ENCODE data around the gene IL21R. TPM values are rescaled to one million over a fixed set of nuclear protein-coding genes. Genes with fewer than 3 reads are reported as not detected.

The IL21R gene
- total RNA-seq, 2 experiments from 2014 or later = 34.5 to 34.8 TPM

DNA sequence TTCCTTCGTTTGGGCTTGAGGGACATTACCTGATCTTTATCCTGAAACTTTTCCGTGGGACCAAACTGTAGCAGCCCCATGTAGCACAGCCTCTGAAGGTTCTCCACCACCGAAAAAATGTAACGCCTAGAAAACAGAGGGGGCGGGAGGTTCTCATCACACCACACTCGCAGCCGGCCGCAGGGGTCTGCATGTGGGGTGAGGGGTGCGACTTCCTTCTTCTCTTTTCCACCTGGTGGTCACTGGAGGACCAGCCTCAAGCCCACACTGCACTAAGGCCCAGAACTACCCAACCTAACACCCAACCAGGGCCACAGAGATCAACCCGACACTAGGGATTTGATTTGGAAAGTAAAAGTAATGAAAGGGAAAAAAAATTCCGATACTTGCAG is 90.6 kb downstream of the IL21R start:
- DNase-seq (no peak), ATAC-seq (ENCODE audit: poor library complexity) (no peak)
- Mint-ChIP-seq H3K27me3 (no peaks in the 10 kb centered on the region), H3K27ac (no peak overlapping the region), H3K9me3 (no peaks in the 10 kb centered on the region), H3K4me3 (no peak overlapping the region), H3K36me3 (ENCODE audit: low read depth) (peaks cover 96% of the 10 kb centered on the region), H3K4me1 (ENCODE audit: low read depth) (no peaks in the 10 kb centered on the region)
- Histone ChIP-seq H3K36me3 (ENCODE audit: insufficient read depth, low read length) (peaks cover 81% of the 10 kb centered on the region), H3K4me3 (ENCODE audit: low read length) (no peak overlapping the region), H3K27ac (ENCODE audit: low read depth in 1 of 2, low read length in 2 of 2) (no peak overlapping the region), H3K4me1 (ENCODE audit: insufficient read depth, low read length) (no peaks in the 10 kb centered on the region), H3K27me3 (ENCODE audit: control insufficient read depth in 1 of 2, insufficient read depth in 2 of 2, low read length in 2 of 2) (no peaks in the 10 kb centered on the region), H3K9me3 (ENCODE audit: control insufficient read depth in 1 of 2, insufficient read depth in 1 of 2, low read length in 2 of 2) (peaks cover 0 to 2% of the 10 kb centered on the region in 2 experiments)
- intact Hi-C loops (cut with DNase I, micrococcal nuclease) = no loop called here
- TF ChIP-seq, protein P1, sequence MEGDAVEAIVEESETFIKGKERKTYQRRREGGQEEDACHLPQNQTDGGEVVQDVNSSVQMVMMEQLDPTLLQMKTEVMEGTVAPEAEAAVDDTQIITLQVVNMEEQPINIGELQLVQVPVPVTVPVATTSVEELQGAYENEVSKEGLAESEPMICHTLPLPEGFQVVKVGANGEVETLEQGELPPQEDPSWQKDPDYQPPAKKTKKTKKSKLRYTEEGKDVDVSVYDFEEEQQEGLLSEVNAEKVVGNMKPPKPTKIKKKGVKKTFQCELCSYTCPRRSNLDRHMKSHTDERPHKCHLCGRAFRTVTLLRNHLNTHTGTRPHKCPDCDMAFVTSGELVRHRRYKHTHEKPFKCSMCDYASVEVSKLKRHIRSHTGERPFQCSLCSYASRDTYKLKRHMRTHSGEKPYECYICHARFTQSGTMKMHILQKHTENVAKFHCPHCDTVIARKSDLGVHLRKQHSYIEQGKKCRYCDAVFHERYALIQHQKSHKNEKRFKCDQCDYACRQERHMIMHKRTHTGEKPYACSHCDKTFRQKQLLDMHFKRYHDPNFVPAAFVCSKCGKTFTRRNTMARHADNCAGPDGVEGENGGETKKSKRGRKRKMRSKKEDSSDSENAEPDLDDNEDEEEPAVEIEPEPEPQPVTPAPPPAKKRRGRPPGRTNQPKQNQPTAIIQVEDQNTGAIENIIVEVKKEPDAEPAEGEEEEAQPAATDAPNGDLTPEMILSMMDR (IDR thresholded peaks at IDR 0.05) = no peak
- ChIA-PET CTCF (no interaction called here), POLR2A (no interaction called here)

DNA sequence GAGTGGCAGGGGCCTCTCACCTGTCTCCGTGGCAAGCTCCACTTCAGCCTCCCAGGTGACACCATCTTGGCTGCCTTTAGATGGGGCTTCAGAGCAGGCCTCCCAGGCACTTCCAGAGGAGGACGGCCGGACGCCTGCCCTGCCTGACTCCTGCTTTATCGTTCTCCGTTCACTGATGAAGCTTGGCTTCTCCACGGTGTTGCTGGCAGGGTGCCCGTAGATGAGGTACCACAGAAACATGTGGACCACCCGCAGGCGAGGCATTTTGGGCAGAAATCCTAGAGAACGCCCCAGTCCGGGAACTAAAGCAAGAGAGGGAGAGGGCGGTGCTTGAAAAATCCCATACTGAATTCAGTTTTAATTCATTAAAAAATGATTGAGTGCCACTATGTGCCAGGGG is 93.2 kb downstream of the IL21R start:
- ATAC-seq (ENCODE audit: poor library complexity) (no peak), DNase-seq (no peak)
- H3K36me3 Mint-ChIP-seq (ENCODE audit: low read depth) = peaks cover 94% of the 10 kb centered on the region
- intact Hi-C loops (cut with DNase I, micrococcal nuclease) = no loop called here
- H3K4me3 Mint-ChIP-seq = no peak overlapping the region
- Histone ChIP-seq H3K4me1 (ENCODE audit: insufficient read depth, low read length) (no peaks in the 10 kb centered on the region), H3K27ac (ENCODE audit: low read depth in 1 of 2, low read length in 2 of 2) (no peak overlapping the region), H3K4me3 (ENCODE audit: low read length) (no peak overlapping the region), H3K27me3 (ENCODE audit: control insufficient read depth in 1 of 2, insufficient read depth in 2 of 2, low read length in 2 of 2) (no peaks in the 10 kb centered on the region), H3K36me3 (ENCODE audit: insufficient read depth, low read length) (peaks cover 83% of the 10 kb centered on the region), H3K9me3 (ENCODE audit: control insufficient read depth in 1 of 2, insufficient read depth in 1 of 2, low read length in 2 of 2) (no peaks in the 10 kb centered on the region)
- TF ChIP-seq, protein P1 (IDR thresholded peaks at IDR 0.05) = no peak
- CTCF ChIA-PET = no interaction called here
- no peaks in the 10 kb centered on the region for H3K4me1 Mint-ChIP-seq (ENCODE audit: low read depth)
- POLR2A ChIA-PET = no interaction called here
- no peak overlapping the region for H3K27ac Mint-ChIP-seq
- no peaks in the 10 kb centered on the region for H3K27me3 Mint-ChIP-seq
- H3K9me3 Mint-ChIP-seq = no peaks in the 10 kb centered on the region

DNA sequence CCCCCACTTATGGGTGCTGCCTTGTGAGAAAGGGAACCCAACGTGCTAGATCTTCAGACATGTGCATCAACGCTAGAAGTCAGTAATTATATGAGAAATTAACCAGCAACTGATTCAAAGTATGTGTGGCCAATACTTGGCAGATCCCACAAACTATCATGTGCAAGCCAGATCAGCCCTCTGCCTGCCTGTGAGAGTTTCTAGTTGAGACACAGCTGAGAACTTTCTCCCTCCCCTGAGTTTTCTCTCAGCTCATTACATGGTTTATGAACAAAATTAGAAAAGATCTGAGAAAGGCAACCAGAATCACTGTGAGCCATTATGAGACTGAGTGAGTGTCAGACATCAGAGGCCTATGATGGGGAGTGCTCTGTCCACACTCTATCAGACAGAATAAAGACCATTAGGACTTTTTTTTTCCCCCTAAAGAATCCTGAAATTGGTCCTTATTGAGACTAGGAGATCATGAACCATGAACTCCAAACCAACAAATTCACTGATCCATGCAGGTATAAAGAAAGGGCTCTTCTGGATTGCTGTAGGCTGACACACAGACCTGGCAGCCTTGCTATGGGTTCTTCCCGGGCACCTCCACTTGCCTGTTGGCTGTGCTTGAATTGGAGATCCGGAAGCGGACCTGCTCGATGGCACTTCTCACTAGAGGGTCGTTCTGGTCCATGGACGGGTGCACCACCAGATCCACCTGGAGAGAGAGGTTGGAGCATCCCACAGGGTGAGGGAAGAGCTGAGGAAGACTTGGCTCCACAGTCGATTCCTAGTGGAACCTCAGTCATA is 96.3 kb downstream of the IL21R start:
- Mint-ChIP-seq H3K27ac (no peak overlapping the region), H3K27me3 (no peaks in the 10 kb centered on the region), H3K4me3 (no peak overlapping the region), H3K36me3 (ENCODE audit: low read depth) (peaks cover 97% of the 10 kb centered on the region), H3K4me1 (ENCODE audit: low read depth) (no peaks in the 10 kb centered on the region), H3K9me3 (no peaks in the 10 kb centered on the region)
- peaks cover 83% of the 10 kb centered on the region for H3K36me3 ChIP-seq (ENCODE audit: insufficient read depth, low read length)
- TF ChIP-seq, protein P1 (IDR thresholded peaks at IDR 0.05) = no peak
- ATAC-seq (ENCODE audit: poor library complexity) (no peak), DNase-seq (no peak)
- ChIA-PET CTCF (no interaction called here), POLR2A (no interaction called here)
- no peak overlapping the region for H3K27ac ChIP-seq (ENCODE audit: low read depth in 1 of 2, low read length in 2 of 2)
- H3K4me1 ChIP-seq (ENCODE audit: insufficient read depth, low read length) = no peaks in the 10 kb centered on the region
- no peak overlapping the region for H3K4me3 ChIP-seq (ENCODE audit: low read length)
- H3K27me3 ChIP-seq (ENCODE audit: control insufficient read depth in 1 of 2, insufficient read depth in 2 of 2, low read length in 2 of 2) = no peaks in the 10 kb centered on the region
- no peaks in the 10 kb centered on the region for H3K9me3 ChIP-seq (ENCODE audit: control insufficient read depth in 1 of 2, insufficient read depth in 1 of 2, low read length in 2 of 2)
- intact Hi-C loops (cut with DNase I, micrococcal nuclease) = no loop called here

All from CD4-positive, alpha-beta T cell (primary cell).